GM12865 (cell line): Measurements from ENCODE around the gene RFPL4A.
"Not testable (repeated sequence)": the region's sequence is repeated elsewhere in the genome, so short reads cannot be mapped to it uniquely, and the experiment has no call there.

Experiments
- DNase-seq: peaks from one replicate; pipeline ENCODE4 v3.0.0; 2010; ENCODE audit warnings: low read depth
- H3K4me3 ChIP-seq: 2 replicates; pipeline ENCODE4 v1.5.1; 2011; ENCODE audit warnings: mild to moderate bottlenecking, low read depth, low read length, control low read depth
- TF ChIP-seq, protein P1 (sequence below): IDR thresholded peaks from 2 replicates; pipeline ENCODE4 v1.5.1; 2011; ENCODE audit warnings: low read length, control low read depth, low read depth, inconsistent platforms; ENCODE audit not compliant: insufficient read depth; ENCODE audit errors: missing control alignments

Gene RFPL4A

DNA sequence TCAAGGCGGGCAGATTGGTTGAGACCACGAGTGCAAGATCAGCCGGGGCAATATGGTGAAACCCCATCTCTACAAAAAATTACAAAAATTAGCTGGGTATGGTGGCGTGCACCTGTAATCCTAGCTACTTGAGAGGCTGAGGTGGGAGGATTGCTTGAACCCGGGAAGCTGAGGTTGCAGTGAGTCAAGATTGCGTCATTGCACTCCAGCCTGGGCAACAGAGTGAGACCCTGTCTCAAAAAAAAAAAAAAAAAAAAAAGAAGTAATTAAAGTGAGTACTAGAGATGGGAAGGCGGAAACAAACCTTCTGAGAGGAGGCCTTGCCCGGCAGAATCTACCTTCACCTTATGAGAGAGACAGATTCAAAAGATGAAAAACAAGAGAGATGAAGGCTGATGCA lies 35.4 kb upstream of the RFPL4A start:
- H3K4me3 ChIP-seq = no peak overlapping the region
- DNase-seq = no peak
- TF ChIP-seq, protein P1, sequence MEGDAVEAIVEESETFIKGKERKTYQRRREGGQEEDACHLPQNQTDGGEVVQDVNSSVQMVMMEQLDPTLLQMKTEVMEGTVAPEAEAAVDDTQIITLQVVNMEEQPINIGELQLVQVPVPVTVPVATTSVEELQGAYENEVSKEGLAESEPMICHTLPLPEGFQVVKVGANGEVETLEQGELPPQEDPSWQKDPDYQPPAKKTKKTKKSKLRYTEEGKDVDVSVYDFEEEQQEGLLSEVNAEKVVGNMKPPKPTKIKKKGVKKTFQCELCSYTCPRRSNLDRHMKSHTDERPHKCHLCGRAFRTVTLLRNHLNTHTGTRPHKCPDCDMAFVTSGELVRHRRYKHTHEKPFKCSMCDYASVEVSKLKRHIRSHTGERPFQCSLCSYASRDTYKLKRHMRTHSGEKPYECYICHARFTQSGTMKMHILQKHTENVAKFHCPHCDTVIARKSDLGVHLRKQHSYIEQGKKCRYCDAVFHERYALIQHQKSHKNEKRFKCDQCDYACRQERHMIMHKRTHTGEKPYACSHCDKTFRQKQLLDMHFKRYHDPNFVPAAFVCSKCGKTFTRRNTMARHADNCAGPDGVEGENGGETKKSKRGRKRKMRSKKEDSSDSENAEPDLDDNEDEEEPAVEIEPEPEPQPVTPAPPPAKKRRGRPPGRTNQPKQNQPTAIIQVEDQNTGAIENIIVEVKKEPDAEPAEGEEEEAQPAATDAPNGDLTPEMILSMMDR = no peak

DNA sequence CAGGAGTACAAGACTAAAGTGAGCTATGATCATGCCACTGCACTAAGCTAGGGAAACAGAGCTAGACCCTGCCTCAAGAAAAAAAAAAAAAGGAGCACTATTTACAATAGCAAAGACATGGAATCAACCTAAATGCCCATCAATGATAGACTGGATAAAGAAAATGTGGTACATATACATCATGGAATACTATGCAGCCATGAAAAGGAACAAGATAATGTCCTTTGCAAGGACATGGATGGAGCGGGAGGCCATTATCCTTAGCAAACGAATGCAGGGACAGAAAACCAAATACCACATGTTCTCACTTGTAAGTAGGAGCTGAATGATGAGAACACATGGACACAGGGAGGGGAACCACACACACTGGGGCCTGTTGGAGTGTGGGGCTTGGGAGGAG lies 28.5 kb upstream of the RFPL4A start:
- DNase-seq, H3K4me3 ChIP-seq: not testable (repeated sequence)

DNA sequence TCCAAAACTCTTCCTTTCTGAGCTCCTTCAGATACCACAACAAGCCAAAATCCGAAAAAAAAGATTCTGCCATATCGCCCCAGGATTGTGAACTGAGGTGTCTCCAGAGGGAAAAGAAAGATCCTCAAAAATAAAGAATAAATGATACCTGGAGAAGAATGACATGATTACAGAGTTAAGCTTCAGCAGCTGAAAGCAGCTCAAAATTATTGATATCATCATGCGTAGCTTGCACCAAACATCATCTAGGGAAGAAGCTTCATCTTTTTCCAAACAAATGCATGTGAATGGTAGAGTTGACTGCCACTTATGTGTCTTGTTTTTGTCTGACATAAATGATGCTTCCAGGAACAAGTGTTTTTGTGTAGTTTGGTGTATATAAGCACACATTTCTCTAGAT lies 20.6 kb upstream of the RFPL4A start, which contains the start of gene NLRP9:
Gene NLRP9 (minus strand): TSS at position 101 of the 400 bp plus-strand sequence. CDS start 28 bp downstream, at position 73.
- TF ChIP-seq, protein P1 = no peak
- no peak within 1 kb of the TSS for H3K4me3 ChIP-seq
- DNase-seq = no peak

DNA sequence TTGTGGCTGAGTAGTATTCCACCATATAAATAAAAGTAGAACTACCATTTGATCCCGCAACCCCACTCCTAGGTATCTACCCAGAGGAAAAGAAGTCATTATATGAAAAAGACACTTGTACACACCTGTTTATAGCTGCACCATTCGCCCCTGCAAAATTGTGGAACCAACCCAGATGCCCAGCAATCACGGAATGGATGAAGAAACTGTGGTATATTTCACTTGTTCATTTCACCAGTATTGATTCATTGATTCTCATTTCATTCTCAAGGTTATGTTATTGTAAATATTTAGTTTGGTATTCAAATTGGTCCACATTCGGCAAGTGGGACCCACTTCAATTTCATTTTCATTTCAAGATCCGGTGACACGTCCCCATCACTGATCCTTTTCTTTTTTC lies 8.2 kb upstream of the RFPL4A start:
- no peak overlapping the region for H3K4me3 ChIP-seq
- no peak for DNase-seq
- TF ChIP-seq, protein P1 = no peak

DNA sequence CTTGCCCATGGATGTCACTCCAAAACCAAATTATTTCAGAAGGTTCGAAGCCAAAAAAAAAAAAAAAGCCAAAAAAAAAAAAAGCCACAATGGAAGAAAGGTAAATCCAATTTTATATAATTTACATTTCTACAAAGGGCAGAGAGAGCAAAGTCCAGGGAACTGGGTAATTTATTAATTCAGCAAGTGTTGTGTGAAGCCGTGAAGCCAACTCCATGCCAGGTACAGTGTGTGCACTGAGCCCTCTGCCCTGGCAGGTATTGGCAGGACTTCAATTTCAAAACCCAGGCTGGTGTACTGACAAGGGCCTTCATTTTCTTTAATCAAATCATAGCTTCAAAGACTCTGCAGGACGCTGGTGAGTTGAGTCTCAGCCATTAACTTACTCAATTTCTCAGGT lies 5.5 kb upstream of the RFPL4A start:
- TF ChIP-seq, protein P1 = no peak
- H3K4me3 ChIP-seq = no peak overlapping the region
- no peak for DNase-seq

DNA sequence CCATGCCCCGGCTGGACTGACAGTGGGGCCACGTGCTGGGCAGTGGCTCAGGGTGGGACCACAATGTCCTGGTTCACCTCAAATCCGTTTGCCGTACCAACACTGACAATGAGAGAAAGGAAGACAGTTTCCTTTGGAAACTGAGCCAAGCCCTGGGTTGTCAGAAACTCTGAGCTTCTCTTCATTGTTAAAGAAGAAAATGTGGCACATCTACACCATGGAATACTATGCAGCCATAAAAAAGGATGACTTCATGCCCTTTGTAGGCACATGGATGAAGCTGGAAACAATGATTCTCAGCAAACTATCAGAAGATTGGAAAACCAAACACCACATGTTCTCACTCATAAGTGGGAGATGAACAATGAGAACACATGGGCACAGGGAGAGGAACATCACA lies 2.1 kb upstream of the RFPL4A start:
- H3K4me3 ChIP-seq, DNase-seq: not testable (repeated sequence)

DNA sequence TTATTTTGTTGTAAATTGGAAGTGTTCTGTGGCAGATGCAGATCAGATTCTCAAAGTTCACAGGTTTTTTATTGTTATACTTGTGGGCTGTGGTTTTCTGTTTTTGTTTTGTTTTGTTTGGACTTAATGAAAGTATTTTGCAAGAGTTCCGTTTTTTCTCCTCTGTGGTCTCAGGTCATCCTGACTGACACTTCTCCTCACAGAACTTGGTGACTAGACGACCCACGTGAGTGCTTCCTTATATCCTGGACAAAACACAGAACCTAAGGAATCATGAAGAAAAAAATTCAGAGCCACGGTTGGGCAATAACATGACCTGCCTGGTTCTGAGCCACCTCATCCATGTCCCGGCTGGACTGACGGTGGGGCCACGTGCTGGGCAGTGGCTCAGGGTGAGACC lies 7.6 kb downstream of the RFPL4A start:
- TF ChIP-seq, protein P1 = no peak
- DNase-seq = no peak
- H3K4me3 ChIP-seq = no peak overlapping the region

DNA sequence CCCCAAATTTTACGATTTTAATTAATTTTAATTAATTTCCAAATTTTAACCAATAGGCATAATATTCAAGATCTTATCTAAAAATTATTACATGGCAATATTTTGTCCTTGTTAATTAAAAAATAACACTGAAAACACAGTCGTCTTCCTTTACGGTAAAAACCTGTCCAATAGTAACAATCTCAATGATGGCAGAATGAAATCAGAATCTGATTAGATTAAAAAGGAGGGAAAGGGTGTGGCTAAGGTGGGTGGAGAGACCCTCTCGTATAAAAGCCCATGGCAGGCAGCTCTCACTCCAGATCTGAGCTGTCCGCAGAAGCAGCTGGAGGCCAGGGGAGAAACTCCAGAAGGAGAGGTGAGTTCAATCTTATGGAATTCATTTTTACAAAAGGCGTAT lies 9.9 kb downstream of the RFPL4A start, which contains the start of gene RFPL4AL1:
Gene RFPL4AL1 (plus strand): TSS at position 301 of the 400 bp plus-strand sequence. CDS start 2,687 bp downstream, outside the sequence.
- not testable (repeated sequence) for H3K4me3 ChIP-seq, DNase-seq

DNA sequence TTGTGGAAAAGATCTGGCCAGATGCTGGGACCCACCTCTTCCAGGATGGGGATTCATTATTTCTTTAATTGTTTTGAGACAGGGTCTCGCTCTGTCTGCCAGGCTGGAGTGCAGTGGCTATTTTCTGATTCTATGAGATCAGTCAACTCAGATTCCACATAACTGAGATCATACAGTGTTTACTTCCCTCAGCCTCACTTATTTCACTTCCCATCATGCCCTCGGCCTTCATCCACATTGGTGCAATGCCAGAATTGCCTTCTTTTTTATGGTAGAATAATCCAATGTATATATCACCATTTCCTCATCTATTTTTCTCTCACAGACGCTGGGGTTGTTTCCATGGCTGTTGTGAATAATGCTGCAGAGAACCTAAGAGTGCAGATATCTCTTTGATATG lies 10.7 kb downstream of the RFPL4A start:
- H3K4me3 ChIP-seq, DNase-seq: not testable (repeated sequence)
